GM12891 (cell line): Measurements from ENCODE around the gene OLIG2.

ENCODE experiments used
- PAX5 ChIP-seq: IDR thresholded peaks from 2 replicates; pipeline ENCODE4 v1.6.1; 2011; ENCODE audit warnings: low read length, moderate library complexity, mild to moderate bottlenecking; ENCODE audit not compliant: insufficient read depth, severe bottlenecking
- POLR2A ChIP-seq: IDR thresholded peaks from 2 replicates; pipeline ENCODE4 v1.6.1; 2011; ENCODE audit warnings: low read depth, low read length, control low read depth
- POLR2AphosphoS5 ChIP-seq: IDR thresholded peaks from 2 replicates; pipeline ENCODE4 v1.6.1; 2011; ENCODE audit warnings: low read depth, low read length, control low read depth
- POU2F2 ChIP-seq: IDR thresholded peaks from 2 replicates; pipeline ENCODE4 v1.6.1; 2011; ENCODE audit warnings: low read depth, mild to moderate bottlenecking, control low read depth, low read length, moderate library complexity
- SPI1 ChIP-seq: IDR thresholded peaks from 2 replicates; pipeline ENCODE4 v1.6.1; 2011; ENCODE audit warnings: low read depth, low read length, control low read depth
- TAF1 ChIP-seq: IDR thresholded peaks from 2 replicates; pipeline ENCODE4 v1.6.1; 2011; ENCODE audit warnings: low read depth, low read length, control low read depth

DNA sequence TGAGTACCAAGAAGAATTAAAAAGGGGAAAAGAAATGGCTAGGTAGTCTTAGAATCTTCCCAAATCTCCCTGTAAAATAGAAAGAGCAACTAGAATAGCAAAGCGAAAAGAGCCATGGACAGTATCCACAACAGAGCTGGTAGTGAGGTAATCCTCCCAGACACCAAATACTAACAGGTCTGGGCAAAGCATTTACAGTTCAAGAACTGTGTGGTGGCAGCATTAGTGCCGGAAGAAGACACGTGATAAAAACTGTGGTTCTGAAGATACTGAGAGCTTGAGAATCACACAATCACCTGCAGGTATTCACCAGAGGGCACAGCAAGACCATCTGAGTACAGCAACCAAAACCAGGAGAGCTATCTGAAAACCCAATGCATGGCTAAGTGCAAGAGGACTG is 31.8 kb upstream of the OLIG2 start:
- TF ChIP-seq POLR2AphosphoS5: no peak
- no peak for TF ChIP-seq POLR2A
- TF ChIP-seq TAF1: no peak
- no peak for TF ChIP-seq SPI1
- no peak for TF ChIP-seq PAX5
- no peak for TF ChIP-seq POU2F2
